ENCODE data around the gene SF1.

SF1 gene

GRCh38 chr11:64800303-64801157 lies 22.2 kb upstream of the SF1 start:
- DNase-seq, result no peak

- peak; percentile 65 for DNase-seq
Observed at GRCh38 chr11:64799623-64800302, 21.4 kb upstream of the SF1 start.

- no peak for DNase-seq
Observed at GRCh38 chr11:64799256-64799622, 20.9 kb upstream of the SF1 start.

DNA sequence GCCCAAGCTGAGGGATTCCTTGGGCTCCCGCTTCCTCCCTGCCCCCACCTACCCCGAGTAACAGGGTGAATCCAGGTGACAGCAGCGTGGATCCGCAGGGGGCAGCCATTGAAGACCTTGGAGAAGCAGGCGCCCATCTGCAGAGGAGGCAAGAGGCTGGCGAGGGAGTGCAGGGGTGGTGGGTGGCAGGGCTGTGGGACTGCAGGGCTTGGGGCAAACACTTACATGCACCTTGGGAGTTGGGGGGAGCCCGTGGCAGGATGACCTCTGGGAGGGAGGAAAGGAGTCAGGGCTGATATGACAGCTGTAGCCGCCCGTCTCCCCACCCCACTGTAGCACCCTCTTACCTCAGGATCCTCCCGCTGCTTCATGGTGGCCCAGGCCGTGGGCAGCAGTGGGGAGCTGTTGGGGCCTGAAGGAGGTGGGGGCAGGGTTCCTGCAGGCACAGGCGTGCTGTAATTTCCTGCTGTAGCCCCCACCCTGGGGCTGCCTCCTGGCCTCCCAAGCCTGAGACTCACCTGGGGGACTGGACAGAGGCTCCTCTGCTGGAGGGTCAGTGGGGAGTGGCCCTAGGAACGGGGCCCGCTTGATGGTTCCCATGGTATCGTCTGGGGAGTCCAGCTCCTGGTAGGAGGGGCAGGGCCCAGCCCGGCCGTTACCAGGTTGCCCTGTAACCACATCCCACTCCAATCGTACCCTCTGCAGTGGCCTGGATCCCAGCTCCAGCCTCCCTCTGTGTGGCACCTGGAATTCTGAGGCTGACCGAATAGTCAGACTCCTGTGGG lies 18.6 kb upstream of the SF1 start:
- no peak for DNase-seq

DNA sequence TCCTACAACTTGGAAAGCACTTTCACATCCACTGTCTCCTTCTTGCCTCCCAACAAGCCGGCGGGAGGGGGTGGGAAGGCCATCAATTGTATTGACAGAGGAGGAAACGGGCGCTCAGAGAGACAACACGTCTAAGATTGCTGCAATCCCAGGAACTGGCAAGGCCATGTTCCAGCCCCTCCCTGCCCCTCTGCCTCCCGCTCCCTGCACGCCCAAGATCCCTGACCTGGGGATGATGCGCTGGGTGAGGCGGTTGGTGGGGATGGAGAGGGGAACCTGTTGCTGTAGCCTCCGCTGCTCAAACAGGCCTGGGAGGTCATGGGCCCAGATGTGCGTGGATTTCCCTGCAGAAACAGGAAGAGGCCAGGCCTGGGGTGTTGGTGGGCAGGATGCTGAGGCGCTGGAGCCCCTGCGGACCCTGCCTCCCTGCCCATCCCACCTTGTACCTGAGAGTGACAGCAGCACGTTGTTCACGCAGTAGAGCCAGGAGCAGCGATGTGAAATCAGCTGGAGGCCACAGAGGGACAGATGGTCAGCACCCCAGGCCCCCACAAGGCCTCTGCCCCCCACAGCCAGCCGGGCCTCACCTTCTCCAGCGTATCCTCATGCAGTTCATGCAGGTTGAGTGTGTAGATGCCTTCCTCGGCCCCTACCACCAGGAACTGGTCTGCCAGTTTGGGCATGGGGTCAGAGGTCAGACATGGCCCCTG lies 17.9 kb upstream of the SF1 start:
- no peak for DNase-seq

DNA sequence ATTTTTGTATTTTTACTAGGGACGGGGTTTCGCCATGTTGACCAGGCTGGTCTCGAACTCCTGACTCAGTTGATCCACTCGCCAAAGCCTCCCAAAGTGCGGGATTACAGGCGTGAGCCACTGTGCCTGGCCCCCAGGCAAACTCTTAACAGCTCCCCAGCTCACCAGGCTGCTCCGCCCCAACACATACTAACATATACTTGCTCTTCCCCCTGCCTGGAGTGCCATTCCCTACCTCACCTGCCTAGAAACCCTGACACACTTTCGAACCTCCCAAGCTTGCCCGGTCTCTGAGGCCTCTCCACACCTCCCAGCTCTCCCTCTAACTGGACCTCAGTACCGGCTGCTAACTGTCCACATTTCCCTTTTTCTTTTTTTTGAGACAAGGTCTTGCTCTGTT lies 16.2 kb upstream of the SF1 start:
- no peak for DNase-seq

- no peak for DNase-seq
Observed at GRCh38 chr11:64793271-64794160, 15.2 kb upstream of the SF1 start.

DNA sequence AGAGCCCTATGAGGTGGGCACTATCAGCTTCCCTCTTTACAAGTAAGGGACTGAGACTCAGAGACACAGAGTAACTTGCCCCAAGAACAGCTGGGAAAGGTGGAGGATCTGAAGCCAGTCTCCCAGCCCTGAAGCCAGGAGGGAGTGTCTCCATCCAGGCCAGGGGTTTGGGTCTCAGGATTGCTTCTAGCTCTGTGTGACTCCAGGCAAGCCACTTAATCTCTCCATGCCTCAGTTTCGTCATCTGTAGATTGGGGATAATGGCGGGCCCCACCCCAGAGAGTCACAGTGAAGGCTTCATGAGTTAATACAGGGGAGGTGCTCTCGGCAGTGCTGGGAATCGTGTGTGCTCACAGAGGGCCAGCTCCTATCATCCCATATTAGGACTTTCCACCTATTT lies 14.1 kb upstream of the SF1 start:
- DNase-seq, result no peak

GRCh38 chr11:64791781-64792291 lies 13.5 kb upstream of the SF1 start:
- DNase-seq, result no peak

- no peak for DNase-seq
Observed at GRCh38 chr11:64790205-64791095, 12.1 kb upstream of the SF1 start.

- no peak for DNase-seq
Observed at GRCh38 chr11:64789331-64790204, 11.2 kb upstream of the SF1 start.

DNA sequence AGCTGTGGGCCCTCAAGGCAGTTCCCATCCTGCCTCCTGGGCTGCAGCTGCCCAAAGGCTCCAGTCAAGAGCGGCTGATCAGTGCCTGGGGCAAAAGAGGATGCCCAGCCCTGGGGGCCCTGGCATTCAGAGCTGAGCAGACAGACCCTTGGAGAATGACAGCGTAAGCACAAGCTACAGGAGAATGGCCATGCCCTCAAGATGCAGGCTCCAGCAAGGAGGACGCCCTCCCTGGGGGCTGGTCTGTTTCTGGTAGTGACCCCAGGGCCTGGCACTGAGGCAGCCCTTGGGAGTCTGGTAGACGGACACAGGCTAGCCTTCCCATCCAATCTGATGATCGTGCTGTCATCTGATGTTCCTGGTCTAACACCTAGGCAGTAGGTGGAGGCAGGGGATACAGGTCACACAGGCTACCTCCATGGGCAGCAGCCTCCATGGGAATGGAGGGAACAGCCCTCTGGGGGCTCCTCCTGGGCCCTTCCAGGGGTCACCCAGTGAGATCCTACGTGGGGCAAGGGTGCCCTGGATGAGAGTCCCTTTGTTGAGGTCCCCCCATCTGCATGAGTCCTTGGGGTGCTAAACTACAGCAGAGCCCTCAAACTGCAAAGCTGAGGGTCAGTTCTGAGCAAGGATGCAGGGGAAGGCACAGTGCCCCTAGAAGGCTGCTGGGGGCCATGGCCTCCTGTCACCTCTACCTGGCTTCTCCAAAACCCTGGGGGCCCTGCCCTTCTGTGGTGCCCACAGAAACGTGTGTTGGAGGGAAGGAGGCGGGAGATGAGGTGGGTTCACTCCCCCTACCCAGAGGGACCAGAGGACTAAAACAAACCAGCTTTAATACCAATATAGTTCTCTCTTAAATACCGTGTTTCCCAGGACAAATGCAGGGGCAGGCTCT lies 10.2 kb upstream of the SF1 start:
- DNase-seq, result no peak

- no peak for DNase-seq
Observed at GRCh38 chr11:64787526-64788320, 9.4 kb upstream of the SF1 start.

- DNase-seq, result no peak
Observed at GRCh38 chr11:64786308-64786707, 8.0 kb upstream of the SF1 start.

DNA sequence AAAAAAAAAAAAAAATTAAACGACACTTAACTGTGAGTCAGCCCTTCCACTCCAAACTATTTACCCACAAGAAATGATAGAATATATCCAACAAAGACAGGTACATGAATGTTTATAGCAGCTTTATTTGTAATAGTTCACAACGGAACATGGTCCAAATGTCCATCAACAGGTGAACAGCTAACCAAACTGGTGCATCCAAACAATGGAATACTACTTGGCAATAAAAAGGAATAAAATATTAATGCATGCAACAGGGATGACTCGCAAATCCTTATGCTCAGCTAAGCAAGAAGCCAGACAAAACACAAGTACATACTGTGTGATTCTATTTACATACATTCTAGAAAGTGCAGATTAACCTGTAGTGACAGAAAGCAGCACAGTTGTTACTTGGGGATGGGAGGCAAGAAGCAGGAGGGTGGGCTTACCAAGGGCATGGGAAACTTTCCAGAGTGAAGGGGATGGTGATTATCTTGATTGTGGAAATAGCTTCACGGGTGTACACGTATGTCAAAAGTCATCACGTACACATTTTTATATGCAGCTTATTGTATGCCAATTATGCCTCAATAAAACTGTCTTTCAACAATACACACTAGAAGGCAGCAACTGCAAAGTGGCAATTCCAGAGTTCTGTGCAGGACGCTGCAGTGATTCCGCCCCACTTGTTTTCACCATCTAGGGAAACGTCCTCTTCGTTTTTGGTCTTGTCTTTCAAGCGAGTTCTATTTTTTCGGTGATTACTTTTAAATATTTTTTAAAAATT lies 6.7 kb upstream of the SF1 start:
- DNase-seq, result no peak

- DNase-seq, result no peak
Observed at GRCh38 chr11:64778223-64778472, 194 bp downstream of the SF1 start.

All from NCI-H1092 treated with DMSO at 0.1 percent for 48 hours (cell line).